H1 (cell line): Measurements from ENCODE around the gene FARS2.

ENCODE experiments used
- CBX5 ChIP-seq: fragments of 300-800, 300-1000 bp; sonication (generic); IDR thresholded peaks from 2 replicates; pipeline ENCODE4 v1.7.1; 2016; ENCODE audit warnings: antibody characterized with exemption, low read length, low read depth
- CBX8 ChIP-seq: fragments of 300-800, 300-1000 bp; sonication (generic); IDR thresholded peaks from 2 replicates; pipeline ENCODE4 v1.7.1; 2016; ENCODE audit warnings: low read depth, low read length, borderline replicate concordance
- CTCF ChIP-seq, 3 experiments: IDR thresholded peaks; 1 replicate in 2 of 3; 2 replicates in 1 of 3; pipeline versions ENCODE4 v1.5.1 to v1.6.1; 2011; ENCODE audit warnings: low read length in 3 of 3, mild to moderate bottlenecking in 3 of 3, inconsistent platforms in 2 of 3, low read depth in 1 of 3, moderate library complexity in 1 of 3; ENCODE audit not compliant: insufficient read depth in 1 of 3; ENCODE audit errors: control extremely low read depth in 1 of 3
- MAFK ChIP-seq: IDR thresholded peaks from 2 replicates; pipeline ENCODE4 v1.6.1; 2012; ENCODE audit warnings: low read depth, mild to moderate bottlenecking, improper control_type of control experiment, low read length
- MAX ChIP-seq: IDR thresholded peaks from 2 replicates; pipeline ENCODE4 v1.6.1; 2012; ENCODE audit warnings: inconsistent platforms
- POLR2A ChIP-seq, 2 experiments: IDR thresholded peaks; 1 replicate in 1 of 2; 2 replicates in 1 of 2; pipeline ENCODE4 v1.6.1; 2011; ENCODE audit warnings: low read depth in 2 of 2, low read length in 2 of 2, mild to moderate bottlenecking in 2 of 2; ENCODE audit errors: control extremely low read depth in 1 of 2
- SUZ12 ChIP-seq: fragments of 200-600 bp; sonication (generic); IDR thresholded peaks from 2 replicates; pipeline ENCODE4 v1.6.1; 2012; ENCODE audit warnings: mild to moderate bottlenecking, inconsistent platforms, low read length, moderate library complexity, mixed read lengths

GRCh38 chr6:5461365-5461764 is 200.1 kb downstream of the FARS2 start:
- TF ChIP-seq CBX5 (no peak), MAFK (no peak), CBX8 (no peak), MAX (no peak), POLR2A (IDR thresholded peaks at IDR 0.05; ENCODE audit: control extremely low read depth in 1 of 2, low read depth in 2 of 2, low read length in 2 of 2) (no peak), SUZ12 (no peak), CTCF (IDR thresholded peaks at IDR 0.05; ENCODE audit: control extremely low read depth in 1 of 3, insufficient read depth in 1 of 3, low read depth in 1 of 3, low read length in 3 of 3) (no peak)
